Measurements from ENCODE around the gene RINT1. TPM values are rescaled to one million over a fixed set of nuclear protein-coding genes. Genes with fewer than 3 reads are reported as not detected.
"Not testable (repeated sequence)": the region's sequence is repeated elsewhere in the genome, so short reads cannot be mapped to it uniquely, and the experiment has no call there.

The RINT1 gene
- total RNA-seq, 4 donors from 2014 or later: 17.3 to 30.5 (median 20.3) TPM

GRCh38 chr7:105596866-105597265 is 64.9 kb downstream of the RINT1 start:
- H3K4me3 ChIP-seq: no peak overlapping the region
- no peaks in the 10 kb centered on the region for H3K9me3 ChIP-seq
- no peak overlapping the region for H3K27ac ChIP-seq
- H3K4me1 ChIP-seq: no peaks in the 10 kb centered on the region
- TF ChIP-seq POLR2A (IDR thresholded peaks at IDR 0.05): no peak
- TF ChIP-seq CTCF (IDR thresholded peaks at IDR 0.05): no peak
- H3K27me3 ChIP-seq: no peaks in the 10 kb centered on the region
- no peak for DNase-seq
- no peaks in the 10 kb centered on the region for H3K36me3 ChIP-seq

- not testable (repeated sequence) for H3K4me3 ChIP-seq, DNase-seq, H3K27ac ChIP-seq
These were observed 67.1 kb downstream of the RINT1 start for GRCh38 chr7:105599080-105599479.

GRCh38 chr7:105599551-105599950 is 67.5 kb downstream of the RINT1 start:
- no peak overlapping the region for H3K27ac ChIP-seq
- H3K4me3 ChIP-seq: no peak overlapping the region
- no peaks in the 10 kb centered on the region for H3K36me3 ChIP-seq
- H3K27me3 ChIP-seq: no peaks in the 10 kb centered on the region
- no peak for DNase-seq
- no peaks in the 10 kb centered on the region for H3K4me1 ChIP-seq
- H3K9me3 ChIP-seq: no peaks in the 10 kb centered on the region
- TF ChIP-seq CTCF (IDR thresholded peaks at IDR 0.05): no peak
- TF ChIP-seq POLR2A (IDR thresholded peaks at IDR 0.05): no peak

More at GRCh38 chr7:105599080-105599479, 67.1 kb downstream of the RINT1 start:
- H3K27me3 ChIP-seq, H3K4me1 ChIP-seq, H3K9me3 ChIP-seq, H3K36me3 ChIP-seq: not testable (repeated sequence)

GRCh38 chr7:105600720-105601550 is 68.9 kb downstream of the RINT1 start:
- no peaks in the 10 kb centered on the region for H3K9me3 ChIP-seq

GRCh38 chr7:105602325-105603305 is 70.6 kb downstream of the RINT1 start:
- Histone ChIP-seq H3K4me1 (no peaks in the 10 kb centered on the region), H3K9me3 (no peaks in the 10 kb centered on the region), H3K27me3 (no peaks in the 10 kb centered on the region), H3K27ac (no peak overlapping the region), H3K4me3 (no peak overlapping the region), H3K36me3 (peaks cover 0 to 4% (median 0%) of the 10 kb centered on the region in 3 donors)
- TF ChIP-seq CTCF (IDR thresholded peaks at IDR 0.05) (no peak), POLR2A (IDR thresholded peaks at IDR 0.05) (no peak)
- no peak for DNase-seq

More at GRCh38 chr7:105600720-105601550, 68.9 kb downstream of the RINT1 start:
- no peaks in the 10 kb centered on the region for H3K27me3 ChIP-seq
- no peaks in the 10 kb centered on the region for H3K4me1 ChIP-seq
- TF ChIP-seq POLR2A (IDR thresholded peaks at IDR 0.05): no peak
- no peak for TF ChIP-seq CTCF (IDR thresholded peaks at IDR 0.05)
- DNase-seq: no peak
- no peaks in the 10 kb centered on the region for H3K36me3 ChIP-seq
- H3K27ac ChIP-seq: no peak overlapping the region
- no peak overlapping the region for H3K4me3 ChIP-seq
